Colonic mucosa (tissue), 4 donors: ENCODE results near the gene MYOM3. TPM values are rescaled to one million over a fixed set of nuclear protein-coding genes. Genes with fewer than 3 reads are reported as not detected.

ENCODE experiments used
- DNase-seq: peaks from one replicate; pipeline ENCODE4 v3.0.0-alpha.2; 2020
- H3K27ac ChIP-seq: fragments of 200-600 bp; one replicate; pipeline ENCODE4 v1.8.0; 2021
- H3K27me3 ChIP-seq: fragments of 200-600 bp; one replicate; pipeline ENCODE4 v1.8.0; 2021
- H3K36me3 ChIP-seq: fragments of 200-600 bp; one replicate; pipeline ENCODE4 v1.8.0; 2021
- H3K4me1 ChIP-seq: fragments of 200-600 bp; one replicate; pipeline ENCODE4 v1.8.0; 2021; ENCODE audit warnings: mild to moderate bottlenecking
- H3K4me3 ChIP-seq: fragments of 200-600 bp; one replicate; pipeline ENCODE4 v1.8.0; 2021
- H3K9ac ChIP-seq, 2 donors: one replicate each; pipeline ENCODE4 v1.7.0; 2013; ENCODE audit warnings: control low read depth in 2 of 2, low read depth in 2 of 2, low read length in 2 of 2
- H3K9me3 ChIP-seq: fragments of 200-600 bp; one replicate; pipeline ENCODE4 v1.8.0; 2021
- CTCF ChIP-seq: fragments of 200-600 bp; IDR thresholded peaks from one replicate; pipeline ENCODE4 v1.8.0; 2022; ENCODE audit warnings: antibody characterized with exemption, mild to moderate bottlenecking
- intact Hi-C: fragments of 100-400 bp; cut with DNase I; formaldehyde crosslinking; loops from one replicate; pipeline ENCODE4 v1.14.1; 2022
- total RNA-seq, 2 donors: library from RNA; stranded (reverse); fragmentation: NEBNext Ultra II Directional in 1 of 2; extraction: Animal tissue kit (Norgen Biotek cat#: 25700) in 1 of 2; gene quantifications; one replicate each; pipeline ENCODE4 v1.2.1, GENCODE V29; 2021
- donor health status: healthy.
- donor health status: DM: no; HTN: no; CAD: no.
- donor health status: DM: no; HTN: no; CAD: no.

Gene MYOM3
- total RNA-seq, 2 donors from 2014 or later, result 1.8 to 3.3 TPM

GRCh38 chr1:24127134-24127800, 15.3 kb upstream of the MYOM3 start:
- Histone ChIP-seq H3K4me1 (no peaks in the 10 kb centered on the region), H3K36me3 (no peaks in the 10 kb centered on the region), H3K27me3 (no peaks in the 10 kb centered on the region), H3K27ac (no peak overlapping the region), H3K4me3 (no peak overlapping the region), H3K9me3 (no peaks in the 10 kb centered on the region), H3K9ac (no peak overlapping the region)
- intact Hi-C loops, result no loop called here
- DNase-seq, result no peak
- no peak for TF ChIP-seq CTCF

- Histone ChIP-seq H3K4me1 (no peaks in the 10 kb centered on the region), H3K4me3 (no peak overlapping the region), H3K27ac (no peak overlapping the region), H3K9me3 (no peaks in the 10 kb centered on the region), H3K9ac (no peak overlapping the region), H3K36me3 (no peaks in the 10 kb centered on the region), H3K27me3 (no peaks in the 10 kb centered on the region)
- intact Hi-C loops, result no loop called here
- no peak for TF ChIP-seq CTCF
- no peak for DNase-seq
Observed at GRCh38 chr1:24126672-24127023, 14.7 kb upstream of the MYOM3 start.

- no peak for TF ChIP-seq CTCF
- Histone ChIP-seq H3K9me3 (no peaks in the 10 kb centered on the region), H3K9ac (no peak overlapping the region), H3K27ac (no peak overlapping the region), H3K4me1 (no peaks in the 10 kb centered on the region), H3K27me3 (no peaks in the 10 kb centered on the region), H3K4me3 (no peak overlapping the region), H3K36me3 (no peaks in the 10 kb centered on the region)
- no peak for DNase-seq
- intact Hi-C loops, result no loop called here
Observed at GRCh38 chr1:24126018-24126671, 14.2 kb upstream of the MYOM3 start.

DNA sequence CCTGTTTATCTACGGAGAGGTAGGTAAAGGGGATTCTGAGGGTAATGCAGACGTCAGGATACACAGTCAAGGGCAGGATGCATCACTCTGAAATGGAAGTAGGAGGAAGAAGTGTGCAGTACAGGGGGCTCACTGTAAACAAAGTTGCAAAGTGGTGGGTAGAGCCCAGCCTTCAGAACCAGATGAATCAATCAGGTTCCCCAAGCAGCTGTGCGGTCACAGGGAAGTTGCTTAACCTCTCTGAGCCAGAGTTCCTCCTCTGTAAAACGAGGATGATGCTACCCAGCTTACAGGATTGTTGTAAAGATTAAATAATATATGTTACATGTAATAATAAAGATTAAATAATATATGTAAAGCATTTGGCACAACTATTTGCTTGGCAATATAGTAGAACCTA, 13.5 kb upstream of the MYOM3 start:
- Histone ChIP-seq H3K4me3 (no peak overlapping the region), H3K9me3 (no peaks in the 10 kb centered on the region), H3K27me3 (no peaks in the 10 kb centered on the region), H3K36me3 (no peaks in the 10 kb centered on the region), H3K4me1 (peaks cover 2% of the 10 kb centered on the region), H3K27ac (no peak overlapping the region), H3K9ac (no peak overlapping the region)
- DNase-seq, result no peak
- TF ChIP-seq CTCF, result no peak
- intact Hi-C loops, result no loop called here

DNA sequence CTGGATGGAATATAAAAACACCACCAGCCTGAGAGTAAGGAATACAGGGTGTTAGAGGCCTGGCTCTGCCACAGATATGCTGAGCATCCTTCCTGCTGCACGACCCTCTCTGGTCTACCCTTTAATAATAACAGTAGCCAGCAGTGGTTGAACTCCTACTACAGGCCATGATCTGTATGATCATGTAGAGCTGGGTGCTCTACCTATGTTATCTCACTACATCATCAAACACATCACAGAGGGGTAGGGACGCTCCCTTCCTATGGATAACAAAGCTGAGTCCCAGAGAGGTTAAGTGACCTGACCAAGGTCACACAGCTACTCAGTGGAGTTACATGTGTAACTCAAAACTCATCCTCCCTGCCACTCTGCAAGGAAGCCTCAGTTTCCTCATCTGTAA, 13.0 kb upstream of the MYOM3 start:
- Histone ChIP-seq H3K36me3 (no peaks in the 10 kb centered on the region), H3K9ac (no peak overlapping the region)

More for the DNA sequence above, 13.0 kb upstream of the MYOM3 start:
- H3K9me3 ChIP-seq, result no peaks in the 10 kb centered on the region
- intact Hi-C loops, result no loop called here
- H3K27ac ChIP-seq, result no peak overlapping the region
- TF ChIP-seq CTCF, result no peak
- DNase-seq, result no peak
- H3K27me3 ChIP-seq, result no peaks in the 10 kb centered on the region
- peaks cover 4% of the 10 kb centered on the region for H3K4me1 ChIP-seq
- no peak overlapping the region for H3K4me3 ChIP-seq
